HG02973 (cell line): Measurements from ENCODE around the gene RTKN.
A peak's percentile ranks its signal among the peaks of the same experiment; 100 is the strongest.
"Not testable (repeated sequence)": the region's sequence is repeated elsewhere in the genome, so short reads cannot be mapped to it uniquely, and the experiment has no call there.

Experiments used
- ATAC-seq: cut with Tn5 transposase; IDR thresholded peaks from one replicate; pipeline ENCODE4 v1.9.1; 2021; ENCODE audit warnings: moderate library complexity; ENCODE audit not compliant: unreplicated experiment

RTKN gene

GRCh38 chr2:74462054-74462785 is 20.5 kb upstream of the RTKN start:
- ATAC-seq: no peak

GRCh38 chr2:74461187-74462053 is 19.7 kb upstream of the RTKN start:
- ATAC-seq: no peak

- ATAC-seq: not testable (repeated sequence)
Measured at GRCh38 chr2:74460187-74460586, 18.4 kb upstream of the RTKN start.

GRCh38 chr2:74459503-74460118 is 17.9 kb upstream of the RTKN start:
- not testable (repeated sequence) for ATAC-seq

- no peak for ATAC-seq
Measured at GRCh38 chr2:74458938-74459363, 17.2 kb upstream of the RTKN start.

GRCh38 chr2:74458132-74458937 is 16.6 kb upstream of the RTKN start, which contains the start of gene WBP1:
Gene WBP1, plus strand, starts transcription at chr2:74458438. Its CDS starts 165 bp downstream, at chr2:74458603.
- ATAC-seq: peak; percentile 75

GRCh38 chr2:74457549-74458131 is 15.9 kb upstream of the RTKN start:
- ATAC-seq: peak; percentile 35

- no peak for ATAC-seq
Measured at GRCh38 chr2:74457129-74457548, 15.4 kb upstream of the RTKN start.

GRCh38 chr2:74454654-74455511 is 13.1 kb upstream of the RTKN start, which contains the start of gene INO80B:
Gene INO80B, plus strand, starts transcription at chr2:74455087. Its CDS starts 30 bp downstream, at chr2:74455117.
- ATAC-seq: peak; percentile 31

GRCh38 chr2:74450570-74451190 is 8.9 kb upstream of the RTKN start:
- no peak for ATAC-seq

- ATAC-seq: no peak
Measured at GRCh38 chr2:74448771-74449170, 7.0 kb upstream of the RTKN start.

- ATAC-seq: no peak
Measured at GRCh38 chr2:74447230-74447999, 5.7 kb upstream of the RTKN start.

- ATAC-seq: no peak
Measured at GRCh38 chr2:74444498-74445318, 3.0 kb upstream of the RTKN start.

GRCh38 chr2:74442483-74443297 is 953 bp upstream of the RTKN start:
- not testable (repeated sequence) for ATAC-seq

GRCh38 chr2:74441170-74441689 is 507 bp downstream of the RTKN start:
- ATAC-seq: no peak
